PC-9 (cell line): ENCODE results near the gene PIBF1.

Experiments
- CTCF ChIP-seq: fragments of 200-600 bp; sonication (generic); conservative IDR thresholded peaks from 2 replicates; pipeline ENCODE4 v1.6.1; 2017; ENCODE audit warnings: mixed run types, antibody characterized with exemption, mild to moderate bottlenecking, moderate library complexity
- EZH2 ChIP-seq: fragments of 200-600 bp; sonication (generic); IDR thresholded peaks from 2 replicates; pipeline ENCODE4 v1.8.0; 2017; ENCODE audit warnings: antibody characterized with exemption, low read depth

GRCh38 chr13:72804301-72804700 lies 22.4 kb downstream of the PIBF1 start:
- TF ChIP-seq CTCF (no peak), EZH2 (no peak)
